HG03097 (cell line): ENCODE measurements around the gene SORCS1.

Source experiments
- ATAC-seq: cut with Tn5 transposase; IDR thresholded peaks from one replicate; pipeline ENCODE4 v1.9.1; 2021; ENCODE audit not compliant: unreplicated experiment, low FRiP score

SORCS1 gene

GRCh38 chr10:106830471-106830870 lies 334.0 kb downstream of the SORCS1 start:
- ATAC-seq, result no peak

- no peak for ATAC-seq
Measured at GRCh38 chr10:106830006-106830405, 334.5 kb downstream of the SORCS1 start.

- ATAC-seq, result no peak
Measured at GRCh38 chr10:106826716-106827115, 337.8 kb downstream of the SORCS1 start.

GRCh38 chr10:106825576-106826364 lies 338.7 kb downstream of the SORCS1 start:
- ATAC-seq, result no peak

GRCh38 chr10:106820579-106820978 lies 343.9 kb downstream of the SORCS1 start:
- no peak for ATAC-seq

- ATAC-seq, result no peak
Measured at GRCh38 chr10:106819490-106819889, 345.0 kb downstream of the SORCS1 start.

- ATAC-seq, result no peak
Measured at GRCh38 chr10:106816318-106817085, 348.0 kb downstream of the SORCS1 start.

GRCh38 chr10:106815427-106816043 lies 349.0 kb downstream of the SORCS1 start:
- ATAC-seq, result no peak

GRCh38 chr10:106804992-106805582 lies 359.4 kb downstream of the SORCS1 start:
- no peak for ATAC-seq

- ATAC-seq, result no peak
Measured at GRCh38 chr10:106802949-106803348, 361.6 kb downstream of the SORCS1 start.

- ATAC-seq, result no peak
Measured at GRCh38 chr10:106799776-106800175, 364.7 kb downstream of the SORCS1 start.

GRCh38 chr10:106795619-106796018 lies 368.9 kb downstream of the SORCS1 start:
- ATAC-seq, result peak; percentile 97

- no peak for ATAC-seq
Measured at GRCh38 chr10:106793617-106794016, 370.9 kb downstream of the SORCS1 start.

GRCh38 chr10:106789623-106790022 lies 374.9 kb downstream of the SORCS1 start:
- ATAC-seq, result no peak

- no peak for ATAC-seq
Measured at GRCh38 chr10:106788982-106789381, 375.5 kb downstream of the SORCS1 start.

- no peak for ATAC-seq
Measured at GRCh38 chr10:106785528-106785927, 379.0 kb downstream of the SORCS1 start.

- no peak for ATAC-seq
Measured at GRCh38 chr10:106780632-106781031, 383.9 kb downstream of the SORCS1 start.

GRCh38 chr10:106777841-106778240 lies 386.7 kb downstream of the SORCS1 start:
- no peak for ATAC-seq

- no peak for ATAC-seq
Measured at GRCh38 chr10:106775127-106775526, 389.4 kb downstream of the SORCS1 start.

GRCh38 chr10:106772957-106773356 lies 391.5 kb downstream of the SORCS1 start:
- ATAC-seq, result no peak

- no peak for ATAC-seq
Measured at GRCh38 chr10:106771154-106771553, 393.4 kb downstream of the SORCS1 start.
